IMR-90 (cell line): Measurements from ENCODE around the gene SEMA3G. TPM values are rescaled to one million over a fixed set of nuclear protein-coding genes. Genes with fewer than 3 reads are reported as not detected.

Experiments
- ATAC-seq: fragments of 200-7000 bp; cut with Tn5 transposase; 2 replicates; pipeline ENCODE4 v1.9.1; 2020; ENCODE audit warnings: low read depth, mild to moderate bottlenecking, moderate library complexity
- BruUV-seq: library from RNA; stranded (reverse); fragments of 400-500 nt; replicated peaks from 2 replicates; lab custom pipeline; 2021; lab: Mats Ljungman, UMichigan
- CTCF ChIA-PET: fragments of 300-600 bp; formaldehyde crosslinking; extraction: SDS; loops from one replicate; lab custom pipeline; 2021; ENCODE audit warnings: antibody characterized with exemption; lab: Yijun Ruan, JAX
- POLR2A ChIA-PET: fragments of 300-600 bp; sonication (Branson Sonifier 250); formaldehyde crosslinking; loops from one replicate; lab custom pipeline; 2022; ENCODE audit warnings: antibody characterized with exemption; ENCODE audit not compliant: unreplicated experiment; lab: Charles Lee
- DNase-seq: peaks from one replicate; pipeline ENCODE4 v3.0.0; 2013
- H2AFZ ChIP-seq: replicated peaks from 2 replicates; pipeline ENCODE3; 2013; ENCODE audit warnings: low read length, mild to moderate bottlenecking; ENCODE audit not compliant: poor library complexity
- H2AK5ac ChIP-seq: 2 replicates; pipeline ENCODE4 v1.6.1; 2013; ENCODE audit warnings: low read depth, low read length, inconsistent platforms
- H2AK9ac ChIP-seq: replicated peaks from 2 replicates; pipeline ENCODE3; 2013; ENCODE audit warnings: mild to moderate bottlenecking, low read depth, low read length, moderate library complexity; ENCODE audit not compliant: poor library complexity
- H2BK120ac ChIP-seq: 2 replicates; pipeline ENCODE4 v1.6.1; 2013; ENCODE audit warnings: low read depth, low read length, inconsistent platforms
- H2BK15ac ChIP-seq: 3 replicates; pipeline ENCODE4 v1.6.1; 2013; ENCODE audit warnings: low read depth, low read length, inconsistent platforms
- H2BK20ac ChIP-seq: 2 replicates; pipeline ENCODE4 v1.6.1; 2013; ENCODE audit warnings: low read depth, mild to moderate bottlenecking, inconsistent platforms, low read length, moderate library complexity
- H2BK5ac ChIP-seq: 2 replicates; pipeline ENCODE4 v1.6.1; 2013; ENCODE audit warnings: mild to moderate bottlenecking, low read depth, low read length, inconsistent platforms; ENCODE audit not compliant: poor library complexity, severe bottlenecking
- H3K14ac ChIP-seq: replicated peaks from 2 replicates; pipeline ENCODE4 v1.6.1; 2013; ENCODE audit warnings: low read depth, low read length, inconsistent platforms
- H3K18ac ChIP-seq: 2 replicates; pipeline ENCODE4 v1.6.1; 2013; ENCODE audit warnings: low read depth, low read length, control low read depth
- H3K23ac ChIP-seq: 2 replicates; pipeline ENCODE4 v1.6.1; 2013; ENCODE audit warnings: low read depth, low read length, inconsistent platforms
- H3K27ac ChIP-seq: 2 replicates; pipeline ENCODE4 v1.5.1; 2013; ENCODE audit warnings: mild to moderate bottlenecking, control low read depth, low read length; ENCODE audit not compliant: insufficient read depth
- H3K27me3 ChIP-seq: 2 replicates; pipeline ENCODE4 v1.6.1; 2013; ENCODE audit warnings: low read length; ENCODE audit not compliant: control insufficient read depth, insufficient read depth
- H3K36me3 ChIP-seq: 2 replicates; pipeline ENCODE4 v1.6.1; 2013; ENCODE audit warnings: low read length, mixed read lengths; ENCODE audit not compliant: control insufficient read depth, insufficient read depth
- H3K4ac ChIP-seq: 2 replicates; pipeline ENCODE4 v1.6.1; 2013; ENCODE audit warnings: low read depth, low read length, inconsistent platforms
- H3K4me1 ChIP-seq: 2 replicates; pipeline ENCODE4 v1.6.1; 2013; ENCODE audit warnings: low read length, mixed read lengths; ENCODE audit not compliant: control insufficient read depth, insufficient read depth
- H3K4me2 ChIP-seq: 2 replicates; pipeline ENCODE4 v1.6.1; 2013; ENCODE audit warnings: low read depth, mild to moderate bottlenecking, control low read depth, low read length, moderate library complexity
- H3K4me3 ChIP-seq: 2 replicates; pipeline ENCODE4 v1.5.1; 2013; ENCODE audit warnings: low read depth, mild to moderate bottlenecking, control low read depth, low read length, moderate library complexity; ENCODE audit not compliant: insufficient read depth
- H3K56ac ChIP-seq: 2 replicates; pipeline ENCODE4 v1.6.1; 2013; ENCODE audit warnings: low read length, inconsistent platforms; ENCODE audit not compliant: insufficient read depth; ENCODE audit errors: extremely low read depth
- H3K79me1 ChIP-seq, 2 experiments: 2 replicates each; pipeline ENCODE4 v1.6.1; 2013; ENCODE audit warnings: low read length in 2 of 2, inconsistent platforms in 1 of 2, low read depth in 1 of 2
- H3K9ac ChIP-seq: 2 replicates; pipeline ENCODE4 v1.6.1; 2013; ENCODE audit warnings: low read depth, low read length, control low read depth
- H3K9me1 ChIP-seq: 2 replicates; pipeline ENCODE4 v1.6.1; 2013; ENCODE audit warnings: low read length, inconsistent platforms; ENCODE audit not compliant: insufficient read depth
- H3K9me3 ChIP-seq: 2 replicates; pipeline ENCODE4 v1.6.1; 2013; ENCODE audit warnings: low read length; ENCODE audit not compliant: control insufficient read depth, insufficient read depth
- H4K20me1 ChIP-seq: 2 replicates; pipeline ENCODE4 v1.6.1; 2013; ENCODE audit warnings: low read length, inconsistent platforms; ENCODE audit not compliant: insufficient read depth
- H4K5ac ChIP-seq: 2 replicates; pipeline ENCODE4 v1.6.1; 2013; ENCODE audit warnings: mild to moderate bottlenecking, low read depth, low read length, control low read depth
- H4K8ac ChIP-seq, 2 experiments: 2 replicates each; pipeline ENCODE4 v1.6.1; 2013; ENCODE audit warnings: low read depth in 2 of 2, low read length in 2 of 2, control low read depth in 1 of 2, inconsistent platforms in 1 of 2
- H4K91ac ChIP-seq: 2 replicates; pipeline ENCODE4 v1.6.1; 2013; ENCODE audit warnings: low read depth, low read length, inconsistent platforms; ENCODE audit not compliant: insufficient read depth
- CTCF ChIP-seq: conservative IDR thresholded peaks from 2 replicates; pipeline ENCODE4 v1.5.1; 2012; ENCODE audit warnings: mild to moderate bottlenecking, low read depth, low read length, improper control_type of control experiment
- ELK1 ChIP-seq: fragments of 150-350 bp; IDR thresholded peaks from 2 replicates; pipeline ENCODE4 v1.6.1; 2016; ENCODE audit warnings: low read depth, mild to moderate bottlenecking, low read length, moderate library complexity, borderline replicate concordance
- MAFK ChIP-seq: IDR thresholded peaks from 2 replicates; pipeline ENCODE4 v1.6.1; 2012; ENCODE audit warnings: low read depth, low read length, improper control_type of control experiment
- POLR2A ChIP-seq: IDR thresholded peaks from 2 replicates; pipeline ENCODE4 v1.6.1; 2012; ENCODE audit warnings: mild to moderate bottlenecking, low read depth, low read length
- RAD21 ChIP-seq: IDR thresholded peaks from 2 replicates; pipeline ENCODE4 v1.6.1; 2012; ENCODE audit warnings: low read length, improper control_type of control experiment
- WGBS, 2 experiments: methylation state at CpG; one replicate each; pipeline versions ENCODE4 v1.1.5 to v1.1.7; 2013; ENCODE audit warnings: missing lambda C conversion rate in 2 of 2; ENCODE audit not compliant: insufficient read length in 1 of 2; ENCODE audit errors: extremely low coverage in 2 of 2; 5-methylcytosine and 5-hydroxymethylcytosine counted together
- dilution Hi-C: fragments of 300-500 bp; cut with HindIII; formaldehyde crosslinking; loops from one replicate; pipeline ENCODE4 v1.14.3; 2018; ENCODE audit warnings: low sequenced_read_pairs; ENCODE audit not compliant: unreplicated experiment
- in situ Hi-C: fragments of 300-500 bp; cut with MboI; formaldehyde crosslinking; loops from 3 replicates; pipeline ENCODE4 v1.14.3; 2019; ENCODE audit warnings: low sequenced_read_pairs, inconsistent platforms, mixed read lengths
- intact Hi-C: fragments of 100-400 bp; cut with micrococcal nuclease; formaldehyde crosslinking; loops from 2 replicates; pipeline ENCODE4 v1.10.0; 2022
- polyA plus RNA-seq, 3 experiments: library from polyadenylated mRNA; depleted of rRNA; stranded (reverse); fragments of >200 nt; gene quantifications; 2 replicates each; pipeline ENCODE4 v1.2.3, GENCODE V29; 2012; ENCODE audit warnings: low replicate concordance in 1 of 3
- total RNA-seq: library from RNA; depleted of rRNA; stranded (reverse); fragments of >200 nt; gene quantifications from 2 replicates; pipeline ENCODE4 v1.2.3, GENCODE V29; 2012

The SEMA3G gene
- total and polyA plus RNA-seq, 2 of the 4 experiments (the other 2 are of a cell fraction) = 0.07 TPM; not detected in 1

- Histone ChIP-seq H3K27ac (no peak overlapping the region), H2AK9ac (no peak overlapping the region), H3K36me3 (peaks cover 33% of the 10 kb centered on the region), H3K4me2 (no peak overlapping the region), H2AK5ac (no peak overlapping the region), H3K56ac (no peak overlapping the region), H2BK15ac (no peak overlapping the region), H2BK20ac (no peak overlapping the region), H4K20me1 (no peaks in the 10 kb centered on the region; the same call in 1 of the 2 replicates), H2BK5ac (no peak overlapping the region), H3K27me3 (no peaks in the 10 kb centered on the region; the same call in 1 of the 2 replicates), H3K9me1 (0 out of 2 replicates have a peak, but pooled peaks cover 6% of the 10 kb centered on the region), H3K23ac (no peak overlapping the region), H4K5ac (no peak overlapping the region), H4K91ac (no peak overlapping the region), H3K79me1 (peaks cover under 1 to 3% of the 10 kb centered on the region in 2 experiments; a peak in 2 of 4 replicates), H3K9me3 (no peaks in the 10 kb centered on the region), H3K18ac (no peak overlapping the region), H3K14ac (no peak overlapping the region), H3K9ac (no peak overlapping the region), H4K8ac (no peak overlapping the region), H3K4me3 (no peak overlapping the region), H2AFZ (no peak overlapping the region), H2BK120ac (no peak overlapping the region), H3K4me1 (no peaks in the 10 kb centered on the region), H3K4ac (no peak overlapping the region)
- peak; percentile 7; the same call in 1 of the 2 replicates for ATAC-seq
- DNase-seq = no peak
- intact Hi-C loops (no loop called here), in situ Hi-C loops (no loop called here), dilution Hi-C loops (no loop called here)
- TF ChIP-seq ELK1 (no peak), MAFK (no peak), RAD21 (no peak), CTCF (no peak), POLR2A (no peak)
- WGBS, 2 experiments = 81% methylated on average over 3 of the region's 4 CpGs; no CpG with 5 or more reads in 1 of the 2 experiments
- CTCF ChIA-PET = no interaction called here
- POLR2A ChIA-PET = no interaction called here
- no TSS peak for BruUV-seq
These were observed 45.8 kb downstream of the SEMA3G start for GRCh38 chr3:52399131-52399530.
